Peyer's patch (tissue), 4 donors: ENCODE results near the gene ATP10A.

Experiments
- CTCF ChIP-seq, 6 experiments: fragments of 450-650 bp in 4 of 6; fragments of 200-600 bp in 2 of 6; sonication (generic) in 1 of 6; IDR thresholded peaks; one replicate each; pipeline ENCODE4 v1.5.1; 2017 to 2019; ENCODE audit warnings: antibody characterized with exemption in 6 of 6, mild to moderate bottlenecking in 3 of 6, moderate library complexity in 1 of 6
- POLR2A ChIP-seq, 2 donors: fragments of 450-650 bp; IDR thresholded peaks; one replicate each; pipeline ENCODE4 v1.5.1; 2017; ENCODE audit warnings: antibody characterized with exemption in 2 of 2, mild to moderate bottlenecking in 2 of 2, moderate library complexity in 2 of 2

GRCh38 chr15:25694823-25695312, 168.3 kb downstream of the ATP10A start:
- no peak for TF ChIP-seq CTCF (IDR thresholded peaks at IDR 0.05)
- TF ChIP-seq POLR2A (IDR thresholded peaks at IDR 0.05) = no peak
